Mesothelial cell of epicardium (in vitro differentiated cells): ENCODE measurements around the gene UBA3. TPM values are rescaled to one million over a fixed set of nuclear protein-coding genes. Genes with fewer than 3 reads are reported as not detected.

Experiments used
- DNase-seq, 2 experiments: peaks; one replicate each; pipeline ENCODE4 v3.0.0; 2021; ENCODE audit warnings: low spot score in 2 of 2; ENCODE audit not compliant: unreplicated experiment in 2 of 2
- H3K27ac Mint-ChIP-seq: 2 replicates; pipeline ENCODE4 v1.8.0; 2021; ENCODE audit warnings: mixed read lengths
- H3K27me3 Mint-ChIP-seq: 2 replicates; pipeline ENCODE4 v1.8.0; 2021; ENCODE audit warnings: low read depth, mixed read lengths
- H3K36me3 Mint-ChIP-seq: 2 replicates; pipeline ENCODE4 v1.8.0; 2021; ENCODE audit warnings: mixed read lengths
- H3K4me1 Mint-ChIP-seq: 2 replicates; pipeline ENCODE4 v1.8.0; 2021; ENCODE audit warnings: mixed read lengths
- H3K4me3 Mint-ChIP-seq: 2 replicates; pipeline ENCODE4 v1.8.0; 2021; ENCODE audit warnings: mild to moderate bottlenecking, moderate library complexity, mixed read lengths
- H3K9me3 Mint-ChIP-seq: 2 replicates; pipeline ENCODE4 v1.8.0; 2021; ENCODE audit warnings: mixed read lengths
- CTCF ChIP-seq: fragments of 200-600 bp; sonication (generic); IDR thresholded peaks from one replicate; pipeline ENCODE4 v1.5.0; 2021; ENCODE audit warnings: antibody characterized with exemption; ENCODE audit not compliant: unreplicated experiment
- total RNA-seq: library from RNA; stranded (reverse); gene quantifications from 3 replicates; pipeline ENCODE4 v1.2.1, GENCODE V29; 2021

Gene UBA3
- total RNA-seq, 1 donor from 2014 or later = 62.1 TPM

GRCh38 chr3:69092030-69092516, 11.9 kb upstream of the UBA3 start:
- no peak for TF ChIP-seq CTCF
- Mint-ChIP-seq H3K4me1 (peaks cover 37% of the 10 kb centered on the region), H3K9me3 (no peaks in the 10 kb centered on the region), H3K27me3 (no peaks in the 10 kb centered on the region), H3K27ac (peak overlapping the region; percentile 6), H3K36me3 (peaks cover 2% of the 10 kb centered on the region), H3K4me3 (no peak overlapping the region)
- no peak for DNase-seq

GRCh38 chr3:69091389-69092029, 11.3 kb upstream of the UBA3 start:
- Mint-ChIP-seq H3K4me3 (no peak overlapping the region), H3K27me3 (no peaks in the 10 kb centered on the region), H3K4me1 (peaks cover 39% of the 10 kb centered on the region), H3K27ac (peak overlapping the region; percentile 6), H3K9me3 (no peaks in the 10 kb centered on the region), H3K36me3 (peaks cover 2% of the 10 kb centered on the region)
- no peak for TF ChIP-seq CTCF
- no peak for DNase-seq

- no peak for TF ChIP-seq CTCF
- Mint-ChIP-seq H3K36me3 (peaks cover 1% of the 10 kb centered on the region), H3K27ac (no peak overlapping the region), H3K9me3 (no peaks in the 10 kb centered on the region), H3K4me1 (peaks cover 42% of the 10 kb centered on the region), H3K27me3 (no peaks in the 10 kb centered on the region), H3K4me3 (no peak overlapping the region)
- DNase-seq = no peak
These were observed 9.9 kb upstream of the UBA3 start for GRCh38 chr3:69090021-69090420.

- DNase-seq = no peak
- TF ChIP-seq CTCF = no peak
- Mint-ChIP-seq H3K9me3 (no peaks in the 10 kb centered on the region), H3K27me3 (no peaks in the 10 kb centered on the region), H3K36me3 (no peaks in the 10 kb centered on the region), H3K4me1 (peaks cover 57% of the 10 kb centered on the region), H3K4me3 (no peak overlapping the region), H3K27ac (no peak overlapping the region)
These were observed 7.9 kb upstream of the UBA3 start for GRCh38 chr3:69088063-69088462.

- Mint-ChIP-seq H3K36me3 (no peaks in the 10 kb centered on the region), H3K9me3 (no peaks in the 10 kb centered on the region), H3K27ac (peak overlapping the region; percentile 47), H3K4me3 (peak overlapping the region; percentile 10), H3K27me3 (no peaks in the 10 kb centered on the region), H3K4me1 (peaks cover 61% of the 10 kb centered on the region)
- no peak for TF ChIP-seq CTCF
- DNase-seq = no peak
These were observed 7.0 kb upstream of the UBA3 start for GRCh38 chr3:69087030-69087791.
